ENCODE measurements around the gene IL25.
"Not testable (repeated sequence)": the region's sequence is repeated elsewhere in the genome, so short reads cannot be mapped to it uniquely, and the experiment has no call there.

IL25 gene

GRCh38 chr14:23413681-23414080, 41.1 kb downstream of the IL25 start:
- DNase-seq, result no peak

GRCh38 chr14:23414254-23414653, 41.6 kb downstream of the IL25 start:
- DNase-seq, result no peak

- DNase-seq, result no peak
These were observed 42.6 kb downstream of the IL25 start for GRCh38 chr14:23414906-23415820.

GRCh38 chr14:23415821-23416778, 43.5 kb downstream of the IL25 start:
- DNase-seq, result no peak

- DNase-seq, result no peak
These were observed 44.2 kb downstream of the IL25 start for GRCh38 chr14:23416801-23417200.

- not testable (repeated sequence) for DNase-seq
These were observed 44.7 kb downstream of the IL25 start for GRCh38 chr14:23417269-23417668.

GRCh38 chr14:23418021-23418420, 45.4 kb downstream of the IL25 start:
- DNase-seq, result no peak

GRCh38 chr14:23419646-23420045, 47.0 kb downstream of the IL25 start:
- DNase-seq, result not testable (repeated sequence)

- DNase-seq, result no peak
These were observed 49.0 kb downstream of the IL25 start for GRCh38 chr14:23421594-23421993.

- DNase-seq, result no peak
These were observed 51.0 kb downstream of the IL25 start for GRCh38 chr14:23423657-23424056.

- no peak for DNase-seq
These were observed 52.6 kb downstream of the IL25 start for GRCh38 chr14:23425169-23425568.

- DNase-seq, result not testable (repeated sequence)
These were observed 53.2 kb downstream of the IL25 start for GRCh38 chr14:23425798-23426197.
